H9 (cell line): ENCODE results near the gene SCT. TPM values are rescaled to one million over a fixed set of nuclear protein-coding genes. Genes with fewer than 3 reads are reported as not detected.

Experiments
- DNase-seq: peaks from one replicate; pipeline ENCODE4 v3.0.0-alpha.2; 2017
- H2AFZ ChIP-seq: one replicate; pipeline ENCODE4 v1.6.1; 2013; ENCODE audit warnings: mild to moderate bottlenecking, low read length, control low read depth, moderate library complexity
- H2AK5ac ChIP-seq: 2 replicates; pipeline ENCODE4 v1.6.1; 2013; ENCODE audit warnings: low read length, control low read depth, mixed read lengths; ENCODE audit not compliant: insufficient read length
- H2BK120ac ChIP-seq: one replicate; pipeline ENCODE4 v1.6.1; 2013; ENCODE audit warnings: low read depth, mild to moderate bottlenecking, low read length, control low read depth, inconsistent platforms; ENCODE audit not compliant: poor library complexity, severe bottlenecking
- H2BK12ac ChIP-seq: 2 replicates; pipeline ENCODE4 v1.6.1; 2013; ENCODE audit warnings: low read length, control low read depth, mixed read lengths, low read depth; ENCODE audit not compliant: insufficient read length
- H2BK15ac ChIP-seq: 2 replicates; pipeline ENCODE4 v1.6.1; 2013; ENCODE audit warnings: low read depth, low read length, control low read depth
- H2BK20ac ChIP-seq: one replicate; pipeline ENCODE4 v1.6.1; 2013; ENCODE audit warnings: low read depth, mild to moderate bottlenecking, low read length, control low read depth, inconsistent platforms; ENCODE audit not compliant: poor library complexity, severe bottlenecking
- H2BK5ac ChIP-seq: 2 replicates; pipeline ENCODE4 v1.6.1; 2013; ENCODE audit warnings: low read length, control low read depth, mixed read lengths; ENCODE audit not compliant: insufficient read length
- H3K14ac ChIP-seq: 2 replicates; pipeline ENCODE4 v1.6.1; 2013; ENCODE audit warnings: low read length, control low read depth; ENCODE audit not compliant: insufficient read depth
- H3K18ac ChIP-seq: 2 replicates; pipeline ENCODE4 v1.6.1; 2013; ENCODE audit warnings: low read depth, mild to moderate bottlenecking, mixed read lengths, low read length, control low read depth; ENCODE audit not compliant: insufficient read length
- H3K23ac ChIP-seq: 2 replicates; pipeline ENCODE4 v1.6.1; 2013; ENCODE audit warnings: low read length, control low read depth, mixed read lengths, low read depth; ENCODE audit not compliant: insufficient read length
- H3K23me2 ChIP-seq: 2 replicates; pipeline ENCODE4 v1.6.1; 2013; ENCODE audit warnings: low read depth, mild to moderate bottlenecking, mixed read lengths, low read length, control low read depth; ENCODE audit not compliant: insufficient read length, poor library complexity, severe bottlenecking
- H3K27ac ChIP-seq: 2 replicates; pipeline ENCODE4 v1.5.1; 2013; ENCODE audit warnings: low read length, control low read depth, mixed read lengths, low read depth; ENCODE audit not compliant: insufficient read length
- H3K27me3 ChIP-seq: 2 replicates; pipeline ENCODE4 v1.6.1; 2013; ENCODE audit warnings: low read length, control low read depth, inconsistent platforms; ENCODE audit not compliant: insufficient read depth
- H3K4ac ChIP-seq: 2 replicates; pipeline ENCODE4 v1.6.1; 2013; ENCODE audit warnings: low read depth, mild to moderate bottlenecking, control low read depth, inconsistent platforms, low read length, moderate library complexity
- H3K4me1 ChIP-seq: 2 replicates; pipeline ENCODE4 v1.6.1; 2013; ENCODE audit warnings: low read length, control low read depth, inconsistent platforms; ENCODE audit not compliant: insufficient read depth
- H3K4me2 ChIP-seq: 2 replicates; pipeline ENCODE4 v1.6.1; 2013; ENCODE audit warnings: low read length, control low read depth, mixed read lengths; ENCODE audit not compliant: insufficient read length, insufficient read depth
- H3K56ac ChIP-seq: 2 replicates; pipeline ENCODE4 v1.6.1; 2013; ENCODE audit warnings: low read depth, mild to moderate bottlenecking, mixed read lengths, low read length, control low read depth; ENCODE audit not compliant: insufficient read length
- H3K79me1 ChIP-seq: 2 replicates; pipeline ENCODE4 v1.6.1; 2013; ENCODE audit warnings: low read depth, mild to moderate bottlenecking, moderate library complexity, low read length, control low read depth, inconsistent platforms; ENCODE audit not compliant: insufficient read depth, poor library complexity, severe bottlenecking
- H3K79me2 ChIP-seq: 2 replicates; pipeline ENCODE4 v1.6.1; 2013; ENCODE audit warnings: low read length, control low read depth, inconsistent platforms; ENCODE audit not compliant: insufficient read depth
- H3K9ac ChIP-seq: 2 replicates; pipeline ENCODE4 v1.6.1; 2013; ENCODE audit warnings: low read length, control low read depth, mixed read lengths; ENCODE audit not compliant: insufficient read length; ENCODE audit errors: extremely low read depth
- H3K9me3 ChIP-seq: one replicate; pipeline ENCODE4 v1.6.1; 2013; ENCODE audit warnings: low read depth, low read length, inconsistent platforms; ENCODE audit not compliant: control insufficient read depth
- H3T11ph ChIP-seq: one replicate; pipeline ENCODE4 v1.6.1; 2013; ENCODE audit warnings: mild to moderate bottlenecking, low read length, control low read depth, inconsistent platforms
- H4K20me1 ChIP-seq: one replicate; pipeline ENCODE4 v1.6.1; 2013; ENCODE audit not compliant: control insufficient read depth, insufficient read length, insufficient read depth
- H4K5ac ChIP-seq: 2 replicates; pipeline ENCODE4 v1.6.1; 2013; ENCODE audit warnings: low read depth, mild to moderate bottlenecking, mixed read lengths, low read length, control low read depth; ENCODE audit not compliant: insufficient read length
- H4K8ac ChIP-seq: replicated peaks from 2 replicates; pipeline ENCODE4 v1.6.1; 2013; ENCODE audit warnings: low read length, control low read depth, mixed read lengths, low read depth; ENCODE audit not compliant: insufficient read length
- H4K91ac ChIP-seq: 2 replicates; pipeline ENCODE4 v1.6.1; 2013; ENCODE audit warnings: low read depth, mild to moderate bottlenecking, moderate library complexity, mixed read lengths, low read length, control low read depth; ENCODE audit not compliant: insufficient read length
- H3K27ac Mint-ChIP-seq, 3 experiments: 2 replicates in 2 of 3; 3 replicates in 1 of 3; pipeline ENCODE4 v1.8.0; 2020 to 2021; ENCODE audit warnings: mixed read lengths in 3 of 3, mild to moderate bottlenecking in 1 of 3, moderate library complexity in 1 of 3
- H3K27me3 Mint-ChIP-seq: 2 replicates; pipeline ENCODE4 v1.8.0; 2021; ENCODE audit warnings: low read depth, mild to moderate bottlenecking, moderate library complexity, mixed read lengths
- H3K36me3 Mint-ChIP-seq, 3 experiments: 2 replicates in 2 of 3; 3 replicates in 1 of 3; pipeline ENCODE4 v1.8.0; 2020 to 2021; ENCODE audit warnings: low read depth in 3 of 3, mixed read lengths in 3 of 3; ENCODE audit not compliant: insufficient read depth in 1 of 3
- H3K4me1 Mint-ChIP-seq, 2 experiments: 2 replicates each; pipeline ENCODE4 v1.8.0; 2020; ENCODE audit warnings: mixed read lengths in 2 of 2
- H3K4me3 Mint-ChIP-seq, 2 experiments: 2 replicates in 1 of 2; 3 replicates in 1 of 2; pipeline ENCODE4 v1.8.0; 2020 to 2021; ENCODE audit warnings: mild to moderate bottlenecking in 2 of 2, mixed read lengths in 2 of 2, moderate library complexity in 1 of 2
- H3K9me3 Mint-ChIP-seq, 2 experiments: 2 replicates in 1 of 2; 3 replicates in 1 of 2; pipeline ENCODE4 v1.8.0; 2020; ENCODE audit warnings: mild to moderate bottlenecking in 2 of 2, mixed read lengths in 2 of 2, moderate library complexity in 1 of 2
- WGBS: extraction: QIAGEN DNeasy Blood & Tissue Kit; methylation state at CpG from one replicate; pipeline ENCODE4 v1.1.7; 2013; ENCODE audit warnings: missing lambda C conversion rate, low lambda C conversion rate, mixed read lengths; ENCODE audit not compliant: insufficient read length; ENCODE audit errors: extremely low coverage; 5-methylcytosine and 5-hydroxymethylcytosine counted together
- total RNA-seq: library from RNA; stranded (reverse); gene quantifications from 2 replicates; pipeline ENCODE4 v1.2.1, GENCODE V29; 2021
- TF ChIP-seq, protein P1 (sequence below): fragments of 200-600 bp; sonication (generic); conservative IDR thresholded peaks from 3 replicates; pipeline ENCODE4 v1.8.0; 2021; ENCODE audit warnings: antibody characterized with exemption, mild to moderate bottlenecking

Gene SCT
- total RNA-seq, 1 experiment from 2014 or later = 1.8 TPM

DNA sequence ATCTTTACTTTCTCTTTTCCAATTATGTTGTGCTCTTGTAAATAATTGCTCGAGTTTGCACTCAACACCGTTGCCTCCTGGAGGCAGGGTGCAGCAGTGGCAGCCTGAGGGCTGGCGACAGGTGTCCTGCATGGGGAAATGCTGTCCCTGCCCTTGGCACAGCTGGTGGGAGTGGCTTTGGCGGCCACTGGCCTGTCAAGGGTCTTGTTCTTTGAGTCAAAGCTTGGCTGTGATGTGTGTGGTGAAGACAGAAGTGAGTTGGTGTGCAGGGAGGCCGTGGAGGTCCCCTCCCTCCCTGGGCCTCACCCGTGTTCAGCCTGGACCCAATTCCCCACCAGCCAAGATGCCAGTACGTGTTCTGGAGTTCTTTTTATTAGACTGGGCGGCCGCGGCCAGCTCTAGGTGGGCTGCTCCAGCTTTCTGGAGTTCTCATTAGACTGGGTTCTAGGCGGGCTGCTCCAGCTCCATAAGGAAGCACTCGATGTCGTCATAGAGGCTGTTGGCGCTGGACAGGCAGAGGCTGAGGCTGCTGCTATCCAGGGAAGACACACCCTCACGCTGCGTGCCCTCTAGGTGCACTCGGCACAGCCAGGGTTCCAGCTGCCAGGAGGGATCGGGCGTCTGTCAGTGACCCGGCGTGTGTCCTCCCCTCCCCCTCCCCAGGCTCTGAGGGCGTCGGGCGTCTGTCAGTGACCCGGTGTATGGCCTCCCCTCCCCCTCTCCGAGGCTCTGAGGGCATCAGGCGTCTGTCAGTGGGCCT is 14.6 kb downstream of the SCT start:
- no peak overlapping the region for H3K4me2 ChIP-seq
- no peak overlapping the region for H4K91ac ChIP-seq
- no peaks in the 10 kb centered on the region for H3K79me1 ChIP-seq
- H3K4me1 ChIP-seq = no peaks in the 10 kb centered on the region
- no peaks in the 10 kb centered on the region for H3K27me3 ChIP-seq
- no peak overlapping the region for H3T11ph ChIP-seq
- H3K56ac ChIP-seq = no peak overlapping the region
- H2BK20ac ChIP-seq = no peak overlapping the region
- no peak overlapping the region for H2BK120ac ChIP-seq
- H3K23ac ChIP-seq = no peak overlapping the region
- no peaks in the 10 kb centered on the region for H3K9me3 ChIP-seq
- no peak overlapping the region for H3K9ac ChIP-seq
- Mint-ChIP-seq H3K36me3 (peaks cover 10 to 42% (median 41%) of the 10 kb centered on the region in 3 experiments; a peak in 6 of 7 replicates), H3K9me3 (no peaks in the 10 kb centered on the region), H3K27ac (peak overlapping the region in 2 of 3 experiments; percentile 71 to 90; a peak in 5 of 7 replicates), H3K27me3 (no peaks in the 10 kb centered on the region), H3K4me1 (peaks cover 4 to 6% of the 10 kb centered on the region in 2 experiments; a peak in 3 of 4 replicates), H3K4me3 (peak overlapping the region in 1 of 2 experiments; percentile 52; a peak in 1 of 5 replicates)
- no peaks in the 10 kb centered on the region for H3K79me2 ChIP-seq
- no peak overlapping the region for H3K4ac ChIP-seq
- no peak overlapping the region for H2BK15ac ChIP-seq
- H3K23me2 ChIP-seq = peaks cover 4% of the 10 kb centered on the region
- peak; percentile 68 for DNase-seq
- H3K18ac ChIP-seq = no peak overlapping the region
- no peak overlapping the region for H3K14ac ChIP-seq
- no peak overlapping the region for H4K5ac ChIP-seq
- H4K20me1 ChIP-seq = no peaks in the 10 kb centered on the region
- H4K8ac ChIP-seq = no peak overlapping the region
- H3K27ac ChIP-seq = no peak overlapping the region
- no peak overlapping the region for H2BK5ac ChIP-seq
- WGBS = no CpG with 5 or more reads among the region's 27 CpGs
- TF ChIP-seq, protein P1, sequence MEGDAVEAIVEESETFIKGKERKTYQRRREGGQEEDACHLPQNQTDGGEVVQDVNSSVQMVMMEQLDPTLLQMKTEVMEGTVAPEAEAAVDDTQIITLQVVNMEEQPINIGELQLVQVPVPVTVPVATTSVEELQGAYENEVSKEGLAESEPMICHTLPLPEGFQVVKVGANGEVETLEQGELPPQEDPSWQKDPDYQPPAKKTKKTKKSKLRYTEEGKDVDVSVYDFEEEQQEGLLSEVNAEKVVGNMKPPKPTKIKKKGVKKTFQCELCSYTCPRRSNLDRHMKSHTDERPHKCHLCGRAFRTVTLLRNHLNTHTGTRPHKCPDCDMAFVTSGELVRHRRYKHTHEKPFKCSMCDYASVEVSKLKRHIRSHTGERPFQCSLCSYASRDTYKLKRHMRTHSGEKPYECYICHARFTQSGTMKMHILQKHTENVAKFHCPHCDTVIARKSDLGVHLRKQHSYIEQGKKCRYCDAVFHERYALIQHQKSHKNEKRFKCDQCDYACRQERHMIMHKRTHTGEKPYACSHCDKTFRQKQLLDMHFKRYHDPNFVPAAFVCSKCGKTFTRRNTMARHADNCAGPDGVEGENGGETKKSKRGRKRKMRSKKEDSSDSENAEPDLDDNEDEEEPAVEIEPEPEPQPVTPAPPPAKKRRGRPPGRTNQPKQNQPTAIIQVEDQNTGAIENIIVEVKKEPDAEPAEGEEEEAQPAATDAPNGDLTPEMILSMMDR = peak; percentile 49
- no peak overlapping the region for H2AFZ ChIP-seq
- no peak overlapping the region for H2BK12ac ChIP-seq
- no peak overlapping the region for H2AK5ac ChIP-seq
